ENCODE measurements around the gene DEGS2. TPM values are rescaled to one million over a fixed set of nuclear protein-coding genes. Genes with fewer than 3 reads are reported as not detected.

DEGS2 gene
- total RNA-seq, 1 experiment from 2014 or later = 1.6 TPM

DNA sequence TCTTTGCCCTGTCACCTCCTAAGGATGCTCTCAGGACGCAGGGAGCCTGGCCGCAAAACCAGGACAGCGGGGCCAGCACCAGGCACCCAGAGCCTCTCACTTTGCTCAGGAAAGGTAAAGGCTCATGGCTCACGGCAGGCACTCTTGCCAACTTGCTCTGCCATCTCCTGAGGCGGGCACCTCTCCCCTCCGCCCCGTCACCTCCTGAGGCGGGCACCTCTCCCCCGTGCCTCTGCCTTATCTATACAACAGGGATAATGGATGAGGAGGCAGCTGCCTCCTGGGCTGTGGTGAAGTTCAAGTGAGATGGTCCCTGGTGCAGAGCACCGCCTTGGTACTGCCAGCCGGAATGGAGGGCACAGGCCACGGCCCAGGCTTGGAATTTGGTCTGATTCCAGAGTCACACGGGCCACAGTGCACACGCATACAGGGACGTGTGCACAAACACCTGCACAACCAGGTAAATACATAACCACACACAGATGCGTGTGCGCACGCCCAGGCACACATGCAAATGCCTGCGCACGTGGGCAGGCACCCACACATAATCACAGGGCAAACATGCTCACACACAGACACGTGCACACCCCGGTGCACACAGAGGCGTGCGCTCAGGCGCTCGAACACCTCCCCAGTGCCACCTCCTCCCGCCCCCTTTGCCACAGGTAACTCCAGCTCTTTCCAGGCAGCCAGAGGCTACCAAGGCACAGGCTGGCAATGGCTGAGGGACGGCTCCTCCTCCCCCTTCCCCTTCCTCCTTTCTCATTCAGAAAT lies 11.6 kb downstream of the DEGS2 start:
- TF ChIP-seq, protein P1, sequence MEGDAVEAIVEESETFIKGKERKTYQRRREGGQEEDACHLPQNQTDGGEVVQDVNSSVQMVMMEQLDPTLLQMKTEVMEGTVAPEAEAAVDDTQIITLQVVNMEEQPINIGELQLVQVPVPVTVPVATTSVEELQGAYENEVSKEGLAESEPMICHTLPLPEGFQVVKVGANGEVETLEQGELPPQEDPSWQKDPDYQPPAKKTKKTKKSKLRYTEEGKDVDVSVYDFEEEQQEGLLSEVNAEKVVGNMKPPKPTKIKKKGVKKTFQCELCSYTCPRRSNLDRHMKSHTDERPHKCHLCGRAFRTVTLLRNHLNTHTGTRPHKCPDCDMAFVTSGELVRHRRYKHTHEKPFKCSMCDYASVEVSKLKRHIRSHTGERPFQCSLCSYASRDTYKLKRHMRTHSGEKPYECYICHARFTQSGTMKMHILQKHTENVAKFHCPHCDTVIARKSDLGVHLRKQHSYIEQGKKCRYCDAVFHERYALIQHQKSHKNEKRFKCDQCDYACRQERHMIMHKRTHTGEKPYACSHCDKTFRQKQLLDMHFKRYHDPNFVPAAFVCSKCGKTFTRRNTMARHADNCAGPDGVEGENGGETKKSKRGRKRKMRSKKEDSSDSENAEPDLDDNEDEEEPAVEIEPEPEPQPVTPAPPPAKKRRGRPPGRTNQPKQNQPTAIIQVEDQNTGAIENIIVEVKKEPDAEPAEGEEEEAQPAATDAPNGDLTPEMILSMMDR (conservative IDR thresholded peaks at IDR 0.05; ENCODE audit: low read depth, low read length) = no peak
- TF ChIP-seq EZH2phosphoT487 (IDR thresholded peaks at IDR 0.05; ENCODE audit: borderline replicate concordance, low read length) (no peak), EZH2 (IDR thresholded peaks at IDR 0.05; ENCODE audit: low read length, unreplicated experiment) (no peak)
- H3K27me3 ChIP-seq (ENCODE audit: low read length) = no peaks in the 10 kb centered on the region
- H3K4me1 ChIP-seq (ENCODE audit: insufficient read depth, low read length) = peaks cover 12% of the 10 kb centered on the region
- no peaks in the 10 kb centered on the region for H3K36me3 ChIP-seq (ENCODE audit: low read depth, low read length)
- H4K20me1 ChIP-seq (ENCODE audit: low read length) = no peaks in the 10 kb centered on the region
- no peaks in the 10 kb centered on the region for H3K9me2 ChIP-seq (replicated peaks; ENCODE audit: low read length)
- no peaks in the 10 kb centered on the region for H3K79me2 ChIP-seq (ENCODE audit: low read length)
- ChIA-PET CTCF (no interaction called here), POLR2A (ENCODE audit: unreplicated experiment) (no interaction called here)
- H3K4me2 ChIP-seq (ENCODE audit: low read length) = no peak overlapping the region
- DNase-seq = no peak
- no peaks in the 10 kb centered on the region for H3K9me3 ChIP-seq (ENCODE audit: low read length)
- no peak overlapping the region for H2AFZ ChIP-seq (ENCODE audit: low read length)
- H3K27ac ChIP-seq (ENCODE audit: low read length) = no peak overlapping the region
- no peak for ATAC-seq
- no TSS peak for BruUV-seq (replicated peaks)
- no peak overlapping the region for H3K9ac ChIP-seq (ENCODE audit: low read length)
- H3F3A ChIP-seq (ENCODE audit: low read length, unreplicated experiment) = no peaks in the 10 kb centered on the region
- H3K4me3 ChIP-seq (ENCODE audit: low read length) = no peak overlapping the region
- intact Hi-C loops (cut with micrococcal nuclease) = no loop called here

DNA sequence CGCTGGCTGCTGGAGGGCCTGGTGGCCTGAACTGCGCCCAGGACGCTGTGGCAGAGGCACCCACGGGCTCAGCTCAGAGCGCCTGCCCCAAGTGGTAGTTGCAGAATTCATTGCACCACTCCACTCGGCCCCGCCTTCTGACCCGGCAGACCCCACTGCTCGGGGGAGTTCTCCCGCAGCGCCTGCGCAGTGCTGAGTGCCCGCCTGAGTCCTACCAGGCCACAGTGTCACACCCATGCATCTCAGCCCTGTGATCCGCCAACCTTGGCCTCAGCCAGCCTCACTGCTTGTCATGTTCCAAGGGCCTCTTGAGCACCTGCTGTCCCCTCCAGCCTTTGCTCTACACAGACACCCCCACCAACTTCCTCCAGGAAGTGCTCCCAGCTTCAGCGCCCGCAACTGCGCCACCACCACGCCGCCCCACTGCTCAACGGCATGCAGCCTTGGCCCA lies 12.2 kb downstream of the DEGS2 start:
- BruUV-seq (replicated peaks) = no TSS peak
- H3K4me3 ChIP-seq (ENCODE audit: low read length) = no peak overlapping the region
- intact Hi-C loops (cut with micrococcal nuclease) = no loop called here
- H4K20me1 ChIP-seq (ENCODE audit: low read length) = no peaks in the 10 kb centered on the region
- H3K4me2 ChIP-seq (ENCODE audit: low read length) = no peak overlapping the region
- H3K27ac ChIP-seq (ENCODE audit: low read length) = no peak overlapping the region
- TF ChIP-seq EZH2phosphoT487 (IDR thresholded peaks at IDR 0.05; ENCODE audit: borderline replicate concordance, low read length) (no peak), EZH2 (IDR thresholded peaks at IDR 0.05; ENCODE audit: low read length, unreplicated experiment) (no peak)
- TF ChIP-seq, protein P1 (conservative IDR thresholded peaks at IDR 0.05; ENCODE audit: low read depth, low read length) = no peak
- H3F3A ChIP-seq (ENCODE audit: low read length, unreplicated experiment) = no peaks in the 10 kb centered on the region
- no peak for ATAC-seq
- H2AFZ ChIP-seq (ENCODE audit: low read length) = no peak overlapping the region
- ChIA-PET CTCF (no interaction called here), POLR2A (ENCODE audit: unreplicated experiment) (no interaction called here)
- H3K4me1 ChIP-seq (ENCODE audit: insufficient read depth, low read length) = peaks cover 12% of the 10 kb centered on the region
- H3K9ac ChIP-seq (ENCODE audit: low read length) = no peak overlapping the region
- H3K27me3 ChIP-seq (ENCODE audit: low read length) = no peaks in the 10 kb centered on the region
- no peaks in the 10 kb centered on the region for H3K36me3 ChIP-seq (ENCODE audit: low read depth, low read length)
- DNase-seq = no peak
- H3K9me2 ChIP-seq (replicated peaks; ENCODE audit: low read length) = no peaks in the 10 kb centered on the region
- H3K79me2 ChIP-seq (ENCODE audit: low read length) = no peaks in the 10 kb centered on the region
- H3K9me3 ChIP-seq (ENCODE audit: low read length) = no peaks in the 10 kb centered on the region

DNA sequence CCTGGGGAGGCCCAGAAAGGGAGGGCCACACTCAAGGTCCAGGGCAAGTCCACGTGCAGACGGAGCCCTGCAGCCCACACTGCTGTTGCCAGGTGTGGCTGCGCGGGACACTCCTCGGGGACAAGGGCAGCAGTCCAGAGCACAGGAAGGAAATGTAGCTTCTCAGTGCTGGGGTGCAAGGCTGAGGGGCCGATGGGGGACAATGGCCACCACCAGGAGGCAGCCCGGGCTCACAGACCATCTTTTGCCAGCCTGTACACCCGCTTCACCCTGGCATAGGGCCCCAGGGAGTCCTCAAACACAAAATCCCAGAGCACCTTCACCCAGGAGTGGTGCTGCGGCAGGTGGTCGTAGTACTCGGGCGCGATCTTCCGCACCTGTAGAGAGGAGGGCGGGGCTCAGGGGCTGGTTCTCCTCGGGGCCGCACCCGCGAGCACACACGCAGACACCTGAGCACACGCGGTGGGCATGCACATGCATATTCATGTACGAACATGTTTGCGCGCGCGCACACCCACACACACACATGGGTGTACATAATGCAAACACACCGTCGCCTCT lies 12.8 kb downstream of the DEGS2 start:
- peaks cover 12% of the 10 kb centered on the region for H3K4me1 ChIP-seq (ENCODE audit: insufficient read depth, low read length)
- no peaks in the 10 kb centered on the region for H4K20me1 ChIP-seq (ENCODE audit: low read length)
- H3K4me3 ChIP-seq (ENCODE audit: low read length) = no peak overlapping the region
- no peak overlapping the region for H3K27ac ChIP-seq (ENCODE audit: low read length)
- intact Hi-C loops (cut with micrococcal nuclease) = no loop called here
- BruUV-seq (replicated peaks) = no TSS peak
- H3F3A ChIP-seq (ENCODE audit: low read length, unreplicated experiment) = no peaks in the 10 kb centered on the region
- H3K4me2 ChIP-seq (ENCODE audit: low read length) = no peak overlapping the region
- DNase-seq (no peak), ATAC-seq (no peak)
- H3K79me2 ChIP-seq (ENCODE audit: low read length) = no peaks in the 10 kb centered on the region
- no peaks in the 10 kb centered on the region for H3K9me3 ChIP-seq (ENCODE audit: low read length)
- POLR2A ChIA-PET (ENCODE audit: unreplicated experiment) = no interaction called here
- H3K9ac ChIP-seq (ENCODE audit: low read length) = no peak overlapping the region
- no peaks in the 10 kb centered on the region for H3K36me3 ChIP-seq (ENCODE audit: low read depth, low read length)
- no peaks in the 10 kb centered on the region for H3K9me2 ChIP-seq (replicated peaks; ENCODE audit: low read length)
- H3K27me3 ChIP-seq (ENCODE audit: low read length) = no peaks in the 10 kb centered on the region
- TF ChIP-seq EZH2 (IDR thresholded peaks at IDR 0.05; ENCODE audit: low read length, unreplicated experiment) (no peak), EZH2phosphoT487 (IDR thresholded peaks at IDR 0.05; ENCODE audit: borderline replicate concordance, low read length) (no peak)
- TF ChIP-seq, protein P1 (conservative IDR thresholded peaks at IDR 0.05; ENCODE audit: low read depth, low read length) = no peak
- no peak overlapping the region for H2AFZ ChIP-seq (ENCODE audit: low read length)
- CTCF ChIA-PET = no interaction called here

All from PC-3 (cell line).